GM04504 (cell line): ENCODE data around the gene WDR88.
"Not testable (repeated sequence)": the region's sequence is repeated elsewhere in the genome, so short reads cannot be mapped to it uniquely, and the experiment has no call there.

Source experiments
- DNase-seq: peaks from one replicate; pipeline ENCODE4 v3.0.0-alpha.2; 2012; ENCODE audit warnings: low read depth

The WDR88 gene

DNA sequence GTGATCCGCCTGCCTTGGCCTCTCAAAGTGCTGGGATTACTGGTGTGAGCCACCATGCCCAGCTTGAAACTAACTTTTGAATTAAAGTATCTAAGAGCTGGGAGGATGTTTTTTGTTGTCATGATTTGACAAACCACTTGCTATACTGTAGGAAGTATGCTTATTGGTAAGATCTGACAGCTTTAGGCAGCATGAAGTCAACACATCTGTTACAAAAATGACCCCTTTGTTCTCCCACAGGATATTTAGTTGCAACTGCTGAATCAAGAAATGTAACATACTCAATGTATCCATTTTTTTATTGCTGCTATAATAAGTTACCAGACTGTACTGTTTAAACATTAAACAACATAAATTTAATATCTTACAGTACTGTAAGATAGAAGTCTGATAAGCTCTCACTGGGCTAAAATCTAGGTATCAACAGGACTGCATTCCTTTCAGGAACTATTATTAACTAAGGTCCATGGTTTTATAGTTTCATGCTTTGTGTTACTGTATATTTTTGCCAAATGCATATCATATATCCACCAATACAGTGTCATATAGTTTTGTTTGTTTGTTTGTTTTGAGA lies 39.4 kb downstream of the WDR88 start:
- no peak for DNase-seq

DNA sequence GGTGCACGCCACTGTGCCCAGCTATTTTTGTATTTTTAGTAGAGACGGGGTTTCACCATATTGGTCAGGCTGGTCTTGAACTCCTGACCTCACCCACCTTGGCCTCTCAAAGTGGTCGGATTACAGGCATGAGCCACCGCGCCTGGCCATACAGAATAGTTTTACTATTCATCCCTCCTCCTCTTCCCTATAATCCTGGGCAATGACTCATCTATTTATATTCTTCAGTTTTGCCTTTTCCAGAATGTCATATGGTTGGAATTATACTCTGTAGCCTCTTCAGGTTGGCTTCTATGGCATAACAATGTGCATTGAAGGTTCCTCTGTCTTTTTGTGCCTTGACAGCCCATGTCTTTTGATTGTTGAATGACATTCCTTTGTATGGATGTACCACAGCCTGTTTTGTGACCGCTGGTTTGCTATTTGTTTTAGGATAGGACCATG lies 40.0 kb downstream of the WDR88 start:
- no peak for DNase-seq

DNA sequence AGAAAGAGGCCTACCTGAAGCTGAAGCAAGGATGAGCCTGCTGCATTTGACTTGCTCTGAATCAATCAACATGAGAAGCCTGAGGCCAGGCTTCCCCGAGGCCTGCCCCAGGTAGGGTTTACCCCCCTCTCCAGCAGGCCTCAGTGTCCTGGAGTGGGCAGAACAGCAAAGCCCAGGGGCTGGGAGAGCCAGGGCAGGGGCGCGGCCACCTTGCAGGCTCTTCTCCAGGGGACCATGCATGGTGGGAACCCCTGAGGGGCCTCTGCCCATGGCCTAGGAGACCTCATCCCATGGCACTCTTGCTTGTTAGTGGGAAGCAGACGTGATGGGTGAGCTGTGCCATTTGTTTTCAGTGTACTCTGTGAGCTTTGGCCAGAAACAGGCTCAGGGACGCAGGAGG lies 42.3 kb downstream of the WDR88 start:
- DNase-seq = no peak

DNA sequence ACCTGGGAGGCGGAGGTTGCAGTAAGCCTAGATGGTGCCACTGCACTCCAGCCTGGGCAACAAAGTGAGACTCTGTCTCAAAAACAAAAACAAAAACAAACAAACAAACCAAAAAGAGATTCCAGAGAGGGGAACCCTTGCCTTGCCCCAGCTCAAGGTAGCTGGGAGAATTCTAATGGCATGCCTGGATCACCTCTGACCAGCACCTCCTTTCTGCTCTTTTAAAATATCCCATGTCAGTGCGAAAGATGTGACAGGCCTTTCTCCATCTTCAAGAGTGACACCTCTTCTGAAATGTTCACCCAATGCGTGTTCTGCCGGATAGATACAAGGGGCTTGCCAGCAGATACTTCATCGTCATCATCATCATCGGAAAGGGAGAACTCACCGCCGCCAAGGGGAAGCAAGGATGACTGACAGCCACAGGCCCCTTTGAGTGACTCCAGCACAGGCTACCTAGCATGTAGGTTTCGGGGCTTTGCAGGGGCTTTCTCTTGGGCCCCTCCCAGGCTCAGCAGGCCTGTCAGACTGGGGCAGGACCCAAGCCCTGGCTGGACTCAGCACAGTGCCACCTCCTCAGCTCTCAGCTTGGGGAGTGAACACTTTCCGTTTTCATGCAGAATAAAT lies 43.4 kb downstream of the WDR88 start:
- no peak for DNase-seq

DNA sequence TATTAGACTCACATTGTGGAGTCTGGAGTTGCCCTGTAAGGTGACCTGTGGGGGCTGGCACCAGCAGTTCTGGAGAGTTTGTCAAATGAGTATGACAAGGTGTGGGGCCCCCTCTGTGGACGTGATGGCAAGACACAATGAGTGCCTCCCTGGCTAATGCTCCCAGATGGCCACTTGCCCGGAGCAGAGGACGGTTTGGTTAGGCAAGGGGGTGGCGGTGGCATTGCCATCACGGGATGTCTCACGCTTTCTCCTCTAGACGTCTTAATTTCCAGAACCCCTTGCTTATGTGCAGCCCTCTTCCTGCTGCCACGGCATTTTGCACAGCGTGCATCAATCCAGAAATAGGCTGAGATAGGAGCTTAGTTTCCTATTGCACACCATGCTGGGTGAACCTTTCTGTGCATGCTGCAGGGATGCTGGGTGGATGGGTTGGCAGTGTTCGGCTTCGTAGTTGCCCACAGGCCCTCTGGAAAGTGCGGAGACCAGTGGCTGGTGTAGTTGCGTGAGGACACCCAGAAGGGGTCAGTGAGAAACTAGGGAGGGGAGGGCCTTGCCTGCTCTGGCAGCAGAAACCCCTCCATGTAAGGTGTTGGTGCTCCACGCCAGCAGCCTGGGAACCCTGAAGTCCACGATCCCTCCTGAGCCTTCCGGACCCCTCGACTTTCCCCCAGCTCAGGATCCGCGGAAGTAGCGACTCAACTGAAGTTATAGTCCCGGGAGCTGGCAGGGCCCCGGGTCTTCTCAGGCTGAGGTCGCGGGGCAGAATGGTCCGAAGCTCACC lies 44.2 kb downstream of the WDR88 start:
- DNase-seq = no peak

DNA sequence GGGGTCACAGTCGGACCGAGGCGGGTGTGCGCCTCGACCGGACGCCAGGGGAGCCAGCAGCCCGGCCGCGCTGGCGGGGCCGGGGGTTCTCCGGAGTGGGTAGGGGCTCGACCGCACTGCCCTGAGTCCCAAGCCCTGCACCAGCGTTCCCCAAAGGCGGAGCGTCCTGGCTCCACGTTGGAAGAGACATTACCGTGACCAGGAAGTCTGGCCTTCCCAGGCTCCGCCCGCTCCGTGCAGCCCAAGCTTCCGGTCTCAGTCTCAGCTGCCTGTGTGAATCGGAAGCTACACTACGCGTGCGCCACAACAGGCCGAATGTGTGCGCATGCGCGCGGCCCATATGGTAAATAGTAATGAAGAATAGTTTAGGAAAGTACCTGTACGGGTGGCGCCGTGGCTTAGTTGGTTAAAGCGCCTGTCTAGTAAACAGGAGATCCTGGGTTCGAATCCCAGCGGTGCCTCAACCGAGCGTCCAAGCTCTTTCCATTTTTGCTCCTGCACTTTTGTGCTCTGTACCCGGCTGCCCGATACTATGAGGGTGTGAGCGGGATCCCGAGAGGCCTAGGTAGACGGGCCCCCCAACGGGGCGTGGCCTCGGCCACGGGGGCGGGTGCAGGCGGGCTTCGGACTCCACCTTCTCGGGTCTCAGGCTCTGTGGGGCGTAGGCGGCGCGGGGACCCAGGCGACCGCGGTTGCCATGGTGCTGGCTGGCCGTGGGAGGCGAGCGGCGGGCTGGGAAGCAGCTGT lies 44.9 kb downstream of the WDR88 start:
- peak; percentile 98 for DNase-seq

DNA sequence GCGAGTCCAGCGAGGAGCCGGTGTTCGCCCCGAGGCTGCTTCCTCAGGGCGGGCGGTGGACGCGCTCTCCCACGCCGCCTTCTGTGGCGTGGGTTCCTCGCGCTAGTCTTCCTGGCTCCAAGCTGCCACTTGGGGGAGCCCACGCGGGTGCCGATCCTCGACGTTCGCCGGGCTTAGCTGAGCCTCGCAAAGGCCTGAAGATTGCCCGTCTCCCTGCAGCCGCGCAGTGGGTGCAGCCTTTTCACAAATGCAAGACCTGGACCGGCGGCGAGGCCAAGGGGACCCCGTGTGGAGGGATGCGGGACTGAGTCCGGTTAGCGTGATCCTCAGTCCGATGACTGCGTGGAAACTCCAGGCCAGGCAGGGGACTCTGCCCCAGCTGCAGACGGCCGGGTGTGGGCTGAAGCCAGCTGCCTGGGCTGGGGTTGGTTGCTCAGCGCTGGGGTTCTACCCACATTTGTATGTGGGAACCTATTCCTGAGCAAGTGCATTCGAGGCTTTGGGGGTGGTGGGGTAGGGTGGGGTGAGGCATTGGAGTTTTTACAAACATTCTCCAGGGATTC lies 45.6 kb downstream of the WDR88 start:
- DNase-seq = no peak

DNA sequence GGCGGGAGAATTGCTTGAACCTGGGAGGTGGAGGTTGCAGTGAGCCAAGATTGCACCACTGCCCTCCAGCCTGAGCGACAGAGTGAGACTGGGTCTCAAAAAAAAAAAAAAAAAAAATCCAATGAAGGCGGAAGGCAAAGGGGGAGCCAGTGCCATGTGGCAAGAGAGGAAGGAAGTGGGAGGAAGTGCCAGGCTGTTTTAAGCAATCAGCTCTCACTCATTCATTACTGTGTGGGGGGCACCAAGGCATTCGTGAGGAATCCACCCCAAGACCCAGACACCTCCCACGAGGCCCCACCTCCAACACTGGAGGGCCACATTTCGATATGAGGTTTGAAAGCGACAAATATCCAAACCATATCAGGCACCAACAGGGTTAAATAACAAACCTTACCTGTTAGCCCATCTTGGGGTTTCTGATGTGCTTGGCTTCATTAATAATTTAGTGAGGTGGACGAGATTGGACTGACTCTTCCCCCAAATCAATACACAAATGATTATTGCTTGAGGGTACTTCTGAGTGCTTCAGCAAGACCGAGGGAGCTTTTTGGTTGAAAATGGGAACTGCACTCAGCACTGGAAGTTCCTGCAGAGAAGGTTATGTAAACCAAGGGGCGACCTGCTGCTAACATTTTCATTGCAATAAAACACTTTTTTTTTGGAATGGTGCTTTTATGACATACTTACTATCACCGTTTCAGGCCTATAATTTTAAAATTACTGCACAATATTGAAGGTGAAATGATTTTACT lies 54.7 kb downstream of the WDR88 start:
- DNase-seq = no peak

DNA sequence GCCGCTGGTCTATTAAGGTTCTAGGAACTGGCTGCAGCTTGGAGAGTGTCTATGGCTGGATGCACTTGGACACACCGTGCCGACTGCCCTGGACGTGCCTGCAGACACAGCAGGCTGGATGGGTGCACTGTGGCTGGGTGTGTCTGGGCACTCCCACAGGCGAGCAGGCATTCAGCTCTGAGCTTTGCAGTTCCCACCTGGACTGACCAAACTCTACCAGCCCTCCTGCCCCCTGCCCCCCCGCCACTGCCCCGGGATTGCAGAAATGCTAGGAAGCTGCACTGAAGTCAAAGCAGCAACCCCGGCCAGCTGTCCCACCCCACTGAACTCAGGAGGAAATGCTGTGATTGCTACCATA lies 55.2 kb downstream of the WDR88 start:
- no peak for DNase-seq

DNA sequence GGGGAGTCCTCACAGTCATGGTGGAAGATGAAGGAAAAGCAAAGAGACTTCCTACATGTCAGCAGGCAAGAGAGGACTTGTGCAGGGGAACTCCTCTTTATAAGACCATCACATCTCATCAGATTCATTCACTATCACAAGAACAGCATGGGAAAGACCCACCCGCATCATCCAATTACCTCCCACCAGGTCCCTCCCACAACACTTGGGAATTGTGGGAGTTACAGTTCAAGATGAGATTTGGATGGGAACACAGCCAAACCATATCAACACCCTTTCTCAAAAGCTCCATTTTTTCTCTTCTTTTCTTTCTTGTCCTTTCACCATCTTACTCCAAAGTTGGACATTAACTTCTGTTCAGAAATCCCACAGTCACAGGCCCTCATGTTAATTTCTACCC lies 57.5 kb downstream of the WDR88 start:
- DNase-seq = no peak

DNA sequence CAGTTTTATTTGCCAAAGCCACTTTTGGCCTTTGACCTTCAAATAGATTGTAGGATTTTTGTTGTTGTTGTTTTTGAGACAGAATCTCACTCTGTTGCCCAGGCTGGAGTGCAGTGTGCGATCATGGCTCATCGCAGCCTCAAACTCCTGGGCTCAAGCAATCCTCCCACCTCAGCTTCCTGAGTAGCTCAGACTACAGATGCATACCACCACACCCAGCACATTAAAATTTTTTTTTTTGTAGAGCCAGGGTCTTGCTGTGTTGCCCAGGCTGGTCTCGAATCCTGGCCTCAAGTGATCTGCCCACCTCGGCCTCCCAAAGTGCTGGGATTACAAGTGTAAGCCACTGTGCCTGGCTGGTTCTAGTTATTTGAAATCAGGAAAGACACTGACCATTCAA lies 59.2 kb downstream of the WDR88 start:
- not testable (repeated sequence) for DNase-seq

DNA sequence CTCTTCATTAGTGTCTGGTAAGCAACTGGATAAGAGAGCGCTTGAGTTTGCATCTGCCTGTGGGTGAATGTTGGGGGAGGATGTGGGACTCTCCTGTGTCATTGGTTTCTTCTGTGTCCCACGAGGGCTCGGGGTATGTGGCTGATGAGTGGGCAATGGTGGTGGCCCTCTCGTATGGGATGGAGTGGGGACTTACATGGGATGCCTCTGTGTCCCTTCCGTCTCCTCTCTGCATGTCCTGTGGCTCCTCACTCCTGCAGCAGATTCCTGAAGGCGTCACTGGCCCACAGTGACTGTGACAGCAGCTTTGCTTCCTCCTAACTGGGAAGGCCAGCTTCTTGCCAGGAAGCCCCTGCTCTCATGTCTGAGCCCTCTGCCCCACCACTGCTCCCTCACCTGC lies 59.6 kb downstream of the WDR88 start:
- DNase-seq = no peak

DNA sequence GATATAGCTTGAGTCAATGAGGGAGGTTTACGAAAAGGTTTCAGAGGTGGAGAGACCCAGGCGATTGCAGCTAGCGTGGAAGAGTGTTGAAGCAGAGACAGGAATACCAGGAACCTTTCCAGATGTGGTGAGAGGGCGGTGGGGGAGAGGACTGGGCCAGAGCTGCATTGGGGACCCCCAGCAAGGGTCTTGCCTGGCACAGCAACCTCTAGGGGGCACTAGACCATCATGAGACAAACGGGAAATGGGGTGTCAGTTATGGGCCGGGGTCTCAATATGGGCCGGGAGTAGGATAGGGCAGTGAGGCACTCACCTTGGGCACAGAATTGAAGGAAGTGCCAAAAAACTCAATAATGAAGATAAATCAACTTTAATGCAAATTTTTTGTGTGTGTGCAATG lies 60.1 kb downstream of the WDR88 start:
- no peak for DNase-seq

DNA sequence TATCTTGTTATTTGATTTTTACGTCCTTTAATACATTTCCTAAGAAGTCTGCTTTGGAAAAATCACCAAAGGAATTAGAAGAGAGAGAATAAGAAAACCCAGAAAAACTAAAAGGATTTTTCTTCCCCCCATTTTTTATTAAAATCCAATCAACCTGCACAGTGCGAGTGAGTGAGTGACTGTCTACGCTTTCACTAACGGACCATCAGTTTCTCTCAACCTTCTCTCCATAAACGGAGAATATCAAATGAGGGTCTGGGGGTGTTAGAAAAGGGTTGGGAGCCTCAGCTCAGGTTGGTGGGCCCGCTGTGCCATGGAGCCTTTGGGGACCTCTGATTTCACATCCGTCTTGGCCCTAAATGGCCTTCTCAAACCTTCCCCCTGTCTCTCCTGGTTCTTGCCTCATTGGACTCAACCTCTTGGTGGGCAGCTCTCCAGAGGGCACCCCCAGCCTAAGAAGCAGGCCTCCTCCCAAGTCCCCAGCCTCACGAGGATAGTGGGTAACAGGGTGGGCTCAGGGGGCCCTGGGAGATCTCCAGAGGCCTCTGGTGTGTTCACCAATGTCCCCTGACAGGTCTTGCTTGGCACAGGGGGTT lies 61.5 kb downstream of the WDR88 start:
- DNase-seq = no peak

DNA sequence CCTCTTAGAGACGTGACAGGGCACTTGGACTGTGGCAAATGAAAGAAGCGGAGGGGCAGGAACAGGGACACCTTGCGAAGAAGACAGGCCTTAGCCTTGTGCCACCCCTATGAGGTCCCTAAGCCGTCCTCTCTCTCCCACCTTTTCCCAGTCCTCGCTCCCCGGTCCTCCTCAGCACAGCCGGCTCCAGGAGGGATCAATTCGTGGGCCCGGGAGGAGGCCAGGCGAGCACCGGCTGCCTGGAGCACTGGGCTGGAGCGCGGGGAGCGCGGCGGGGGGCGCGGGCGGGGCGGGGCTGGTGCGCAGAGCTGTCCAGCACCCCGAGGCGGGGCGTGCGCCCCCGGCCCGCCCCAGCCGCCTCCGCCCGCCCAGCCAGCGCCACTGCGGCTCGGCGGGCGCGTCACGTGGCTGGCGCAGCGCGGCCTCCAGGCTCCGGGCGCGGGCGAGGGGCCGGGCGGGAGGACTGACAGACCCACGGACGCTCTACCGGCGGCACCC lies 62.0 kb downstream of the WDR88 start, which contains the start of gene LRP3:
Gene LRP3 (plus strand): TSS at position 466 of the 498 bp plus-strand sequence. CDS start 456 bp downstream, outside the sequence.
- no peak for DNase-seq

DNA sequence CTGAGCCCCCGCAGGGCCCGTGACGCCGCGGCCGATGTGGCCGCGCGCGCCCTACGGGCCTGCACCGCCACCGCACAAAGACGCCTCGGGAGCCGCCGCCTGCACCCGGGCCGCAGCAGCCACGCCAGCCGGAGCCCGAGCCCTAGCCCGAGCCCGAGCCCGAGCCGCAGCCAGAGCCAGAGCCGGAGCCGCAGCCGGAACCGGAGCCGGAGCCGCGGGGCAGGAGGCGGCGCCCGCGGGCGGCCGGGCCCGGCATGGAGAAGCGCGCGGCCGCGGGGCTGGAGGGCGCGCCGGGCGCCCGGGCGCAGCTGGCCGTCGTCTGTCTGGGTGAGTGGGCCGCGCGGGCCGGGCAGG lies 62.6 kb downstream of the WDR88 start:
- no peak for DNase-seq

DNA sequence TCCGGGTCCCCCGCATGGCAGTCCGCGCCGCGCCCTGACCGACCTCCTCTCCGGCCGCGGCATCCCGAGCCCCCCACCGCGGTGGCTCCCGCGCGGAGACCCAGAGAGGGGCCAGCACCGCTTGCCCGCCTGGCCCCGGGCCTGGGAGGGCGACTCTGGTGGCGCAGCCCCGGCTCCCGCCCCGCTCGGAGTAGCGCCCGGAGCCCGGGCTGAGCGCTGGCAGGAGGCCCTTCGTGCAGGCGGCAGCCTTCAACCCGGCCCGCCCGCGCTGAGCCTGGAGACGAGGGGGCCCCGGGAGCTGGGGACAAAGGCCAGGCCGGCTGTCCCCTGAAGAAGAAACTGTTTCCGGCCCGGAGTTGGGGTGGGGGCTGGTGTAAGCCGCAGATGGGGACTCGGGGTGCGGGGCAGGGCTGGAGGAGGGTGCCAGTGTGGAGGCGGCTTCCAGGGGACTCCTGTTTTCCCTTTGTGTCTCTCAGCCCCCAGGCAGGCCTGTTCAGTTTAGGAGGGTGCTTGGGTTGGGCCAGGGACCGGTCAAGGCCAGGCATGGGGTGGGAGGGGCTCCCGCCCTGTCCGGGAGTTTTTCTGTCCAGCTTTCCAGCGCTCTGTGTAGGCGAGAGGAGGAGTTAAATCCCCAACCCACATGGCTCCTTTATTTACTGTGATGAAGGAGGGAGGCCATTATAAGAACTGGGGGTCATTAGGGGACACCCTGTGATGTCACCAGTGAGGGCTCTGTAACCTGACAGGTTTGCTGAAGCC lies 63.2 kb downstream of the WDR88 start:
- DNase-seq = no peak

DNA sequence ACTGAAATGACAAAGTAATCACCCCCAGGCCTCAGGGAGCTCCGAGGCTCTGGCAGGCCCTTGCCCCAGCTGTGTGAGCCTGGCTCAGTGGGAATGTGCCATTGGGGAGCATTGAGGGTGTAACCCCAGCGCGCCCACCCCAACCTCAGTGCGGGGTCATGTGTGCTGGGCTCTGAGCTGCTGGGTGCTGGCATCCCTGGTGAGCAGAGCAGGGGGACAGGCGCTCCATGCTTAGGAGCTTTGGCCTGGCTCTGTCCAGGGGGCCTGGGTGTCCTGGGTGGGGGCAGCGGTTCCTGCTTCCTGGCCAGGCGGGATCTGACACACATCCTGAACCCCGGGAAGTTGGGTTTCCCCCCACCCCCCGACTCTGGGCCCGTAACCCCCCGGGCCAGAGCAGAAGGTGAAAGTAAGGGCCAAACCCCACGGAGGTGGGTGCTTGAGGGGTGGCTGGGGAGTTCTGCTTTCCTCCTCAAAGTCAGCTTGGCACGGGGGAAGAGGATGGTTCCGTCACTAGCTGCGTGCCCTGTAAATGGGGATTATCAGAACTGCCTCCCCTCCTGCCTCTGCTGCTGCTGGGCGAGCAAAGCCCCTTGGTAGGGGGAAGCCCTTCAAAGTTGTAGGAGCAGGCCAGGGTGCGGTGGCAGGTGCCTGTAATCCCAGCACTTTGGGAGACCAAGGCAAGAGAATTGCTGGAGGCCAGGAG lies 63.9 kb downstream of the WDR88 start:
- DNase-seq = no peak

DNA sequence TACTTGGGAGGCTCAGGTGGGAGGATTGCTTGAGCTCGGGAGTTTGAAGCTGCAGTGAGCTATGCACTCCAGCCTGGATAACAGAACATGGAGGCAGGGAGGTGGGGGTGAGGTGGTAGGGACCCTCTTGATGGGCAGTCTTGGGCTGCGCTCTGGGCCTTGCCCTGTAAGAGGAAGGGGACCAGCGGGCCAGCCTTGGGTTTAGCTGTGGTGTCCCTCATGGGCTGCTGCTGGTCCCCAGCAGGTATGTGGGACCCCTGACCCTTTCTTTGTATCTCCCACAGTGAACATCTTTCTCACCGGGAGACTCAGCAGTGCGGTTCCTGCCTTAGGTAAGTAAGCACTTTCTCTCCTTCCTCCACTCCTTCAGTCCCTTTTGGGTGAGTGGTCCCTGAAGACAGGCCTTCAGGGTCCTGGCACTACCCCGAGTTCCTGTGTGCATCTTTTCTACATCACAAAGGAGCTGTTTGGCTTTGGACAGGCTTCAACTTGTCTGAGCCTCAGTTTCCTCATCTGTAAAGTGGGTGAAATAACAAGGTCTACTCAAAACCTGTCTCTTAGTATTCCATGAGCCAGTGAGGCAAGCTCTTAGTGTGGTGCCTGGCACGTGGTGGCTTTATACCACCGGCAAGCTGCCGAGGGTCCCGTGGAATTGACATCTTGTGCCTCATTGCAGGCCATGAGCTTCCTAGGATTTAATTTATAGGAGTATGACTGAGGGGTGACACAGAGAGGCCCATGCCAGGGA lies 64.7 kb downstream of the WDR88 start:
- DNase-seq = no peak
